H1 (cell line): Measurements from ENCODE around the gene CYP1A2. TPM values are rescaled to one million over a fixed set of nuclear protein-coding genes. Genes with fewer than 3 reads are reported as not detected.

Experiments
- CTCF ChIA-PET: fragments of 300-600 bp; sonication (Branson Sonifier 250); formaldehyde crosslinking; loops from one replicate; lab custom pipeline; 2021; ENCODE audit not compliant: partially characterized antibody; lab: Charles Lee
- POLR2A ChIA-PET: fragments of 300-600 bp; sonication (Branson Sonifier 250); formaldehyde crosslinking; loops from one replicate; lab custom pipeline; 2021; ENCODE audit warnings: inconsistent platforms; ENCODE audit not compliant: partially characterized antibody; lab: Charles Lee
- DNase-seq, 2 experiments: peaks; one replicate each; pipeline versions ENCODE4 v3.0.0 to v3.0.0-alpha.2; 2010 to 2022; ENCODE audit warnings: low spot score in 2 of 2, low read depth in 1 of 2, mixed read lengths in 1 of 2
- FAIRE-seq: peaks from 2 replicates; lab custom pipeline; 2011; peaks lifted over from hg19 to GRCh38; lab: Jason Lieb, UNC
- H2AFZ ChIP-seq: 2 replicates; pipeline ENCODE4 v1.8.1; 2012; ENCODE audit warnings: low read length, inconsistent platforms
- H2AK5ac ChIP-seq: 2 replicates; pipeline ENCODE4 v1.6.1; 2013; ENCODE audit warnings: low read depth, low read length
- H2BK120ac ChIP-seq: replicated peaks from 2 replicates; pipeline ENCODE3; 2013; ENCODE audit warnings: low read depth, low read length, inconsistent platforms
- H2BK12ac ChIP-seq: 2 replicates; pipeline ENCODE4 v1.6.1; 2013; ENCODE audit warnings: low read depth, low read length
- H2BK15ac ChIP-seq: 2 replicates; pipeline ENCODE4 v1.6.1; 2013; ENCODE audit warnings: low read length
- H2BK20ac ChIP-seq: 2 replicates; pipeline ENCODE4 v1.6.1; 2013; ENCODE audit warnings: low read length
- H2BK5ac ChIP-seq: 2 replicates; pipeline ENCODE4 v1.6.1; 2013; ENCODE audit warnings: low read depth, low read length
- H3K14ac ChIP-seq: 2 replicates; pipeline ENCODE4 v1.6.1; 2013; ENCODE audit warnings: inconsistent platforms; ENCODE audit not compliant: insufficient read length
- H3K18ac ChIP-seq: 2 replicates; pipeline ENCODE4 v1.6.1; 2013; ENCODE audit warnings: low read length; ENCODE audit errors: extremely low read depth
- H3K23ac ChIP-seq: 2 replicates; pipeline ENCODE4 v1.6.1; 2013; ENCODE audit warnings: inconsistent platforms; ENCODE audit not compliant: insufficient read length
- H3K23me2 ChIP-seq: 2 replicates; pipeline ENCODE4 v1.6.1; 2013; ENCODE audit warnings: low read depth, low read length
- H3K27ac ChIP-seq: 2 replicates; pipeline ENCODE4 v1.6.1; 2011; ENCODE audit warnings: low read depth, low read length, inconsistent platforms
- H3K27me3 ChIP-seq, 4 experiments: replicated peaks in 1 of 4; 1 replicate in 1 of 4; 2 replicates in 3 of 4; pipeline versions ENCODE4 v1.6.1 to v1.8.1; 2011 to 2013; ENCODE audit warnings: low read length in 3 of 4, mild to moderate bottlenecking in 3 of 4, inconsistent platforms in 2 of 4, mixed read lengths in 2 of 4, moderate library complexity in 1 of 4; ENCODE audit not compliant: control insufficient read depth in 3 of 4, insufficient read depth in 3 of 4; ENCODE audit errors: extremely low read depth in 1 of 4
- H3K36me3 ChIP-seq, 4 experiments: 2 replicates each; pipeline versions ENCODE4 v1.6.1 to v1.8.1; 2011 to 2013; ENCODE audit warnings: mild to moderate bottlenecking in 4 of 4, low read length in 3 of 4, moderate library complexity in 2 of 4, control low read depth in 1 of 4, inconsistent platforms in 1 of 4; ENCODE audit not compliant: insufficient read depth in 4 of 4, control insufficient read depth in 2 of 4
- H3K4ac ChIP-seq: replicated peaks from 2 replicates; pipeline ENCODE3; 2013; ENCODE audit warnings: low read length, low read depth, mixed read lengths, inconsistent platforms; ENCODE audit not compliant: insufficient read length
- H3K4me1 ChIP-seq, 4 experiments: replicated peaks in 1 of 4; 1 replicate in 1 of 4; 2 replicates in 3 of 4; pipeline versions ENCODE4 v1.6.1 to v1.8.1; 2011 to 2013; ENCODE audit warnings: low read length in 3 of 4, inconsistent platforms in 2 of 4, mixed read lengths in 1 of 4; ENCODE audit not compliant: insufficient read depth in 4 of 4, control insufficient read depth in 3 of 4
- H3K4me2 ChIP-seq, 2 experiments: 2 replicates each; pipeline versions ENCODE4 v1.6.1 to v1.8.1; 2011 to 2013; ENCODE audit warnings: low read depth in 2 of 2, low read length in 2 of 2, control low read depth in 1 of 2, inconsistent platforms in 1 of 2, mild to moderate bottlenecking in 1 of 2; ENCODE audit not compliant: insufficient read depth in 1 of 2
- H3K4me3 ChIP-seq, 4 experiments: fragments of 200-600, 300-600 bp in 1 of 4; sonication (generic), shearing (Covaris generic), sonication (Bioruptor Twin) in 1 of 4; 2 replicates each; pipeline versions ENCODE4 v1.5.1 to v1.8.1; 2011 to 2016; ENCODE audit warnings: low read length in 4 of 4, low read depth in 3 of 4, control low read depth in 2 of 4, inconsistent platforms in 2 of 4, mild to moderate bottlenecking in 2 of 4, mixed read lengths in 1 of 4, moderate library complexity in 1 of 4; ENCODE audit not compliant: insufficient read depth in 2 of 4; ENCODE audit errors: extremely low read depth in 1 of 4
- H3K56ac ChIP-seq: replicated peaks from 2 replicates; pipeline ENCODE3; 2013; ENCODE audit warnings: low read depth, mild to moderate bottlenecking, mixed read lengths, low read length, inconsistent platforms; ENCODE audit not compliant: insufficient read length
- H3K79me1 ChIP-seq: 2 replicates; pipeline ENCODE4 v1.6.1; 2013; ENCODE audit warnings: low read depth, low read length, control low read depth
- H3K79me2 ChIP-seq, 2 experiments: 2 replicates each; pipeline versions ENCODE4 v1.6.1 to v1.8.1; 2012 to 2013; ENCODE audit warnings: low read length in 2 of 2, mild to moderate bottlenecking in 2 of 2, inconsistent platforms in 1 of 2; ENCODE audit not compliant: insufficient read depth in 2 of 2, control insufficient read depth in 1 of 2
- H3K9ac ChIP-seq, 4 experiments: replicated peaks in 1 of 4; 1 replicate in 1 of 4; 2 replicates in 3 of 4; pipeline versions ENCODE4 v1.6.1 to v1.8.1; 2011 to 2013; ENCODE audit warnings: low read depth in 3 of 4, low read length in 3 of 4, control low read depth in 2 of 4, mild to moderate bottlenecking in 2 of 4, moderate library complexity in 2 of 4, inconsistent platforms in 1 of 4; ENCODE audit errors: extremely low read depth in 1 of 4
- H3K9me3 ChIP-seq, 2 experiments: 2 replicates each; pipeline versions ENCODE4 v1.6.1 to v1.8.1; 2012 to 2013; ENCODE audit warnings: mild to moderate bottlenecking in 2 of 2, moderate library complexity in 2 of 2, control low read depth in 1 of 2, inconsistent platforms in 1 of 2, low read depth in 1 of 2, low read length in 1 of 2, mixed read lengths in 1 of 2; ENCODE audit not compliant: insufficient read depth in 2 of 2
- H4K20me1 ChIP-seq, 2 experiments: replicated peaks in 1 of 2; 2 replicates each; pipeline versions ENCODE3 to v1.8.1; 2011 to 2013; ENCODE audit warnings: inconsistent platforms in 2 of 2, low read length in 2 of 2, mild to moderate bottlenecking in 1 of 2; ENCODE audit not compliant: insufficient read depth in 2 of 2, control insufficient read depth in 1 of 2
- H4K5ac ChIP-seq: 2 replicates; pipeline ENCODE4 v1.6.1; 2013; ENCODE audit warnings: low read length, low read depth, mixed read lengths, inconsistent platforms; ENCODE audit not compliant: insufficient read length
- H4K8ac ChIP-seq: 2 replicates; pipeline ENCODE4 v1.8.0; 2013; ENCODE audit warnings: mild to moderate bottlenecking, moderate library complexity, low read length, inconsistent platforms; ENCODE audit not compliant: insufficient read depth; ENCODE audit errors: extremely low read depth
- H4K91ac ChIP-seq: replicated peaks from 2 replicates; pipeline ENCODE3; 2013; ENCODE audit warnings: low read length, mixed read lengths, inconsistent platforms; ENCODE audit not compliant: insufficient read length
- JUN ChIP-seq: IDR thresholded peaks from 2 replicates; pipeline ENCODE4 v1.6.1; 2011; ENCODE audit warnings: low read depth, mild to moderate bottlenecking, improper control_type of control experiment, low read length
- SIX5 ChIP-seq: IDR thresholded peaks from 2 replicates; pipeline ENCODE4 v1.6.1; 2011; ENCODE audit warnings: mild to moderate bottlenecking, low read depth, low read length
- WGBS, 2 experiments: shearing (Covaris generic) in 1 of 2; methylation state at CpG; one replicate each; pipeline versions ENCODE4 v1.1.6 to v1.1.7; 2013 to 2015; ENCODE audit warnings: low lambda C conversion rate in 2 of 2, mixed read lengths in 2 of 2, inconsistent platforms in 1 of 2, low coverage in 1 of 2, missing lambda C conversion rate in 1 of 2; ENCODE audit not compliant: insufficient replicate concordance in 2 of 2, insufficient coverage in 1 of 2, insufficient read length in 1 of 2; ENCODE audit errors: extremely low coverage in 1 of 2, missing lambda C conversion rate in 1 of 2; 5-methylcytosine and 5-hydroxymethylcytosine counted together
- polyA plus RNA-seq, 7 experiments: library from polyadenylated mRNA; depleted of rRNA in 3 of 7; stranded (reverse) in 5 of 7; unstranded in 2 of 7; fragments of >200 nt in 5 of 7; fragments of 200-250 nt in 2 of 7; gene quantifications; 1 replicate in 5 of 7; 2 replicates in 1 of 7; 4 replicates in 1 of 7; pipeline versions ENCODE4 v1.2.1 to v1.2.3, GENCODE V29; 2011 to 2013; ENCODE audit warnings: missing spikeins in 2 of 7, mixed read lengths in 2 of 7
- total RNA-seq: library from RNA; stranded (reverse); fragmentation: NEBNext Ultra II Directional; extraction: Animal tissue kit (Norgen Biotek cat#: 25700); gene quantifications from 2 replicates; pipeline ENCODE4 v1.2.1, GENCODE V29; 2021

Gene CYP1A2
- total and polyA plus RNA-seq, 2 of the 8 experiments (the other 6 are each of a cell fraction or from before 2014, with no cell fraction given): not detected

DNA sequence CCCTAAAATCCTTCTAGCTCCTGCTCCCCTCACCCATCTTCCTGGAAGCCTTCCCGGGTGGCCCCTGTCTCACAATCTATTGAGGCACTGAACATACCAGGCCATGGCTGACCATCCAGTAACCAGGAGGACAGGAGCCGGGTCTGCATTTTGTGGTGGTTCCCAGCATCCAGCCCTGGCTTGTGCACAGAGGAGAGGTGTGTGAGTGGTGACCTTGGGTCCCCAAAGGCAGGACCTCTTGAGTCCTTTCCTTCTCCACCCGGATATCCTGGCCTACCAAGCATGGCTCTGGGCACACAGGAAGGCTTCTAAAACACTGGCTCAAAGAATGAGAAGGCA lies 41.1 kb downstream of the CYP1A2 start:
- TF ChIP-seq JUN: no peak
- TF ChIP-seq SIX5: no peak
- Histone ChIP-seq H2BK15ac (no peak overlapping the region), H2BK120ac (no peak overlapping the region), H3K9me3 (no peaks in the 10 kb centered on the region), H3K27me3 (no peaks in the 10 kb centered on the region), H3K4ac (no peak overlapping the region), H4K8ac (no peak overlapping the region; the same call in none of the 2 replicates), H2AFZ (no peak overlapping the region), H3K4me3 (no peak overlapping the region), H3K79me1 (peaks cover 30% of the 10 kb centered on the region), H3K27ac (no peak overlapping the region), H3K9ac (no peak overlapping the region), H2BK12ac (no peak overlapping the region), H3K23ac (no peak overlapping the region), H4K91ac (no peak overlapping the region), H3K4me2 (no peak overlapping the region), H4K20me1 (peaks cover 38 to 62% of the 10 kb centered on the region in 2 experiments), H3K79me2 (peaks cover 0 to 7% of the 10 kb centered on the region in 2 experiments; a peak in 1 of 4 replicates), H3K23me2 (no peaks in the 10 kb centered on the region), H3K56ac (no peak overlapping the region), H3K14ac (no peak overlapping the region), H2BK20ac (no peak overlapping the region), H2AK5ac (no peak overlapping the region), H2BK5ac (no peak overlapping the region), H3K4me1 (peaks cover 4 to 28% (median 14%) of the 10 kb centered on the region in 4 experiments), H3K18ac (no peak overlapping the region), H4K5ac (no peak overlapping the region), H3K36me3 (no peaks in the 10 kb centered on the region)
- DNase-seq (no peak), FAIRE-seq (no peak)
- WGBS, 2 experiments: 88% methylated on average over 3 of the region's 3 CpGs; no CpG with 5 or more reads in 1 of the 2 experiments
- ChIA-PET POLR2A (interaction anchor here (4.5 kb wide), 1 partner anchor 10 kb away, joined by 20 read pairs; no protein-coding TSS in a partner anchor), CTCF (interaction anchor here (0.6 to 53.7 kb wide), 10 partner anchors 7 to 464 kb away, joined by 3 to 1439 read pairs (median 4); partner anchors contain the start of genes CLK3 and CSK)
